Measurements from ENCODE around the gene MYO10. TPM values are rescaled to one million over a fixed set of nuclear protein-coding genes. Genes with fewer than 3 reads are reported as not detected.
"Not testable (repeated sequence)": the region's sequence is repeated elsewhere in the genome, so short reads cannot be mapped to it uniquely, and the experiment has no call there.

The MYO10 gene
- total and polyA plus RNA-seq, 4 experiments from 2014 or later: 0.05 to 0.17 TPM; not detected in 2

DNA sequence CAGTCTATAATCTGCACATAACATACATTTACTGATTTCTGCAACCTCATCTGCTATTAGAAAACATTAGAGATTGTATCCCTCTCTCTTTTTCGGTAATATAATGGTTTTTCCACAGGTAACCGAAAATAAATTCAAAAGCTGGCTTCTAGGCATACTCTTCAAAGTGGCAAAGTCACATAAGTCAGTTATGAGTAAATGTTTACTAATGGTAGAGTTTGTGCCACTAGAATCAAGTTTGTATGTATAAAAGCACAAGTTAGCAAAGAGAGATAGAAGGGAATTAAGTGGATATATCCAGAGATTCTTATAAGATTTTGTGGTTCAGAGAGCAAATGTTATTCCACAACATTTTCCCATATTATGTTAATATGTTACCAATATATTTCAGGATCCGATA is 86.9 kb downstream of the MYO10 start:
- ChIA-PET CTCF (ENCODE audit: partially characterized antibody) (no interaction called here), POLR2A (ENCODE audit: partially characterized antibody) (no interaction called here)
- no peak overlapping the region for H3K4me3 Mint-ChIP-seq
- Histone ChIP-seq H3K9me3 (ENCODE audit: control insufficient read depth in 1 of 2, low read length in 2 of 2) (no peaks in the 10 kb centered on the region), H3K4me1 (ENCODE audit: insufficient read depth, low read length) (no peaks in the 10 kb centered on the region), H3K4me3 (ENCODE audit: low read length in 2 of 2) (no peak overlapping the region), H3K36me3 (ENCODE audit: insufficient read depth, low read length) (no peaks in the 10 kb centered on the region), H3K27me3 (ENCODE audit: insufficient read depth, low read length) (no peaks in the 10 kb centered on the region), H3K27ac (ENCODE audit: low read depth, low read length) (no peak overlapping the region)
- peaks cover 0 to under 1% (median 0%) of the 10 kb centered on the region in 8 donors for H3K9me3 Mint-ChIP-seq
- no peak overlapping the region for H3K27ac Mint-ChIP-seq
- H3K36me3 Mint-ChIP-seq: no peaks in the 10 kb centered on the region
- peaks cover 0 to 1% of the 10 kb centered on the region in 2 donors for H3K27me3 Mint-ChIP-seq
- DNase-seq: no peak
- intact Hi-C loops (cut with micrococcal nuclease): no loop called here
- no peaks in the 10 kb centered on the region for H3K4me1 Mint-ChIP-seq

DNA sequence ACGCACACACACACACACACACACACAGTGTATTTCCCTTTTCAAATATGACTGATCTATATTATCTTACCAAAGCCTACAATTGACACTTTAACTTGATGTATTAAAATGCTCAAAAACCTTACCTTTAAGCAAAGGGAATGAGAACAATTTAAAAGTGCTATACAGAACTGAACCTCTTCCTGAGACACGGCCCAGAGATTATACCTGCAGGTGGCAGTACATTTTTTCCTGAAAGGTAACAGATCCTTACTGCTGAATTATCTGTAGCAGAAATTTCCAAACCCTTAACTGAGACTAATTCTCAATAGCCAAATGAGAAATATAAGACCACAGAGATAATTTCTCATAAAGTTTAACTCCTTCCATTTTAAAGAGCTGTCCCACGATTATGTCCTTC is 91.1 kb downstream of the MYO10 start:
- Mint-ChIP-seq H3K9me3 (peaks cover 0 to 2% (median 0%) of the 10 kb centered on the region in 8 donors), H3K36me3 (no peaks in the 10 kb centered on the region), H3K4me1 (no peaks in the 10 kb centered on the region), H3K27ac (no peak overlapping the region), H3K4me3 (no peak overlapping the region), H3K27me3 (peaks cover 1 to 8% of the 10 kb centered on the region in 2 donors)
- no peak for DNase-seq
- CTCF ChIA-PET (ENCODE audit: partially characterized antibody): no interaction called here
- Histone ChIP-seq H3K9me3 (ENCODE audit: control insufficient read depth in 1 of 2, low read length in 2 of 2) (no peaks in the 10 kb centered on the region), H3K36me3 (ENCODE audit: insufficient read depth, low read length) (no peaks in the 10 kb centered on the region), H3K4me3 (ENCODE audit: low read length in 2 of 2) (no peak overlapping the region), H3K27ac (ENCODE audit: low read depth, low read length) (no peak overlapping the region), H3K4me1 (ENCODE audit: insufficient read depth, low read length) (no peaks in the 10 kb centered on the region), H3K27me3 (ENCODE audit: insufficient read depth, low read length) (no peaks in the 10 kb centered on the region)
- POLR2A ChIA-PET (ENCODE audit: partially characterized antibody): no interaction called here
- intact Hi-C loops (cut with micrococcal nuclease): no loop called here

DNA sequence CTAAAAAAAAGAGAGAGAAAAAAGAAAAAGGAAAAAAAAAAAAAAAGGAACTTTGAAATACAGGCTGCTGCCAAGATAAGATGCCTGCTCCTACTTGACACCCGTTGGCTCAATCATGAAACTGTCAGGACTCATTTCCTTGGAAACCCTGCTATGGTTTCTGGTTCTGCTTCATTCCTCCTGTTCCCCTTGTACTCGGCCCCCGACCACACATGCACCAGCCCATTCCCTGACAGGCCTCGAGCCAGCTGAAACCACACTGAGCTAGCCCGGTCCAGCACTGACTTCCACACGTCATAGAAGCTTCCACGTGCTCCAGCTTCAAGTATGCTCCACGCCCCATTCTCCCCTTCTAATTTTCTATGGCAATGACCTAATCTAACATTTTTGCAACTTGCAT is 93.2 kb downstream of the MYO10 start:
- POLR2A ChIA-PET (ENCODE audit: partially characterized antibody): no interaction called here
- peaks cover 0 to 4% (median 0%) of the 10 kb centered on the region in 8 donors for H3K9me3 Mint-ChIP-seq

DNA sequence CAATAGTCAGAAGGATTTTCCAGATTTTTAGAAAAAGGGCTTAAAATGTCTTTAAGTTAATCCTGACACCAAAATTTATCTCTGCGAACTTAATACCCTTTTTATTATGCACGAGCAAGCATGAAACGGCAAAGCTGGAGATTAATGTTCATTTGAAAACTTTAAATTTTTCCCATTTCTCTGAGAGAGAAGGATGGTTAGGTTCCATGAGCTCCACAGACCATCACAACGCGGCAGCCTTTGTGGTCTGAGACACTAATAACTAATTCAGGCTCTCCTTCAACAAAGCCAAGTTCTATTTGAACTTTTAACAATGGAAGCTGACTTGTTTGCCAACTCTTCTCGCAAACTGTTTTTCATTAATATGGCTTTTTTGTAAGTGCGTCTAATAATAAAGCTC is 94.7 kb downstream of the MYO10 start:
- Mint-ChIP-seq H3K4me3 (no peak overlapping the region), H3K36me3 (no peaks in the 10 kb centered on the region), H3K27ac (no peak overlapping the region), H3K27me3 (peaks cover 1 to 8% of the 10 kb centered on the region in 2 donors), H3K4me1 (no peaks in the 10 kb centered on the region), H3K9me3 (peaks cover 0 to 4% (median 0%) of the 10 kb centered on the region in 8 donors)
- intact Hi-C loops (cut with micrococcal nuclease): no loop called here
- CTCF ChIA-PET (ENCODE audit: partially characterized antibody): no interaction called here
- H3K4me1 ChIP-seq (ENCODE audit: insufficient read depth, low read length): no peaks in the 10 kb centered on the region
- H3K27me3 ChIP-seq (ENCODE audit: insufficient read depth, low read length): no peaks in the 10 kb centered on the region
- no peak for DNase-seq
- H3K27ac ChIP-seq (ENCODE audit: low read depth, low read length): no peak overlapping the region
- POLR2A ChIA-PET (ENCODE audit: partially characterized antibody): no interaction called here
- H3K9me3 ChIP-seq (ENCODE audit: control insufficient read depth in 1 of 2, low read length in 2 of 2): no peaks in the 10 kb centered on the region
- no peak overlapping the region for H3K4me3 ChIP-seq (ENCODE audit: low read length in 2 of 2)
- H3K36me3 ChIP-seq (ENCODE audit: insufficient read depth, low read length): no peaks in the 10 kb centered on the region

More for the DNA sequence above, 93.2 kb downstream of the MYO10 start:
- DNase-seq: no peak
- Histone ChIP-seq H3K36me3 (ENCODE audit: insufficient read depth, low read length) (no peaks in the 10 kb centered on the region), H3K4me1 (ENCODE audit: insufficient read depth, low read length) (no peaks in the 10 kb centered on the region), H3K4me3 (ENCODE audit: low read length in 2 of 2) (no peak overlapping the region), H3K9me3 (ENCODE audit: control insufficient read depth in 1 of 2, low read length in 2 of 2) (no peaks in the 10 kb centered on the region), H3K27ac (ENCODE audit: low read depth, low read length) (no peak overlapping the region), H3K27me3 (ENCODE audit: insufficient read depth, low read length) (no peaks in the 10 kb centered on the region)
- CTCF ChIA-PET (ENCODE audit: partially characterized antibody): interaction anchor here (0.8 kb wide), 1 partner anchor 22 kb away, joined by 3 read pairs; no protein-coding TSS in a partner anchor
- H3K27me3 Mint-ChIP-seq: peaks cover 1 to 8% of the 10 kb centered on the region in 2 donors
- H3K36me3 Mint-ChIP-seq: no peaks in the 10 kb centered on the region
- H3K27ac Mint-ChIP-seq: no peak overlapping the region
- H3K4me1 Mint-ChIP-seq: no peaks in the 10 kb centered on the region
- H3K4me3 Mint-ChIP-seq: no peak overlapping the region
- intact Hi-C loops (cut with micrococcal nuclease): no loop called here

DNA sequence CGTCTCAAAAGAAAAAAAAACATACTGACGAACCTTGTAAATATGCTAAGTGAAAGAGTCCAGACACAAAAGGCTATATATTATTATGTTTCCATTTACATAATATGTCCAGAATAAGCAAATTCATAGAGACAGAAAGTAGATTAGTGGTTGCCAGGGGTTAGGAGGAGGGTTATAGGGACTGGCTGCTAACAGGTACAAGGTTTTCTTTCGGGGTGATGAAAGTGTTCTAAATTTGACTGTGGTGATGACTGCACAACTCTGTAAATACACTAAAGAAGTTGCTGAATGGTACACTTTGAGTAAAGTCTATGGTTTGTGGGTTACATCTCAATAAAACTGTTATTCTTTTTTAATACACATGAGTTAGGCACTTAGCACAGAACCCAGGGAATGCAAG is 98.8 kb downstream of the MYO10 start:
- ChIA-PET POLR2A (ENCODE audit: partially characterized antibody) (no interaction called here), CTCF (ENCODE audit: partially characterized antibody) (no interaction called here)
- Mint-ChIP-seq H3K27ac (no peak overlapping the region), H3K27me3 (peaks cover 2 to 5% of the 10 kb centered on the region in 2 donors), H3K9me3 (peaks cover 0 to 2% (median 0%) of the 10 kb centered on the region in 8 donors), H3K36me3 (no peaks in the 10 kb centered on the region), H3K4me1 (no peaks in the 10 kb centered on the region), H3K4me3 (no peak overlapping the region)
- Histone ChIP-seq H3K4me1 (ENCODE audit: insufficient read depth, low read length) (no peaks in the 10 kb centered on the region), H3K9me3 (ENCODE audit: control insufficient read depth in 1 of 2, low read length in 2 of 2) (no peaks in the 10 kb centered on the region), H3K27ac (ENCODE audit: low read depth, low read length) (no peak overlapping the region), H3K27me3 (ENCODE audit: insufficient read depth, low read length) (no peaks in the 10 kb centered on the region), H3K4me3 (ENCODE audit: low read length in 2 of 2) (no peak overlapping the region), H3K36me3 (ENCODE audit: insufficient read depth, low read length) (no peaks in the 10 kb centered on the region)
- intact Hi-C loops (cut with micrococcal nuclease): no loop called here
- no peak for DNase-seq

DNA sequence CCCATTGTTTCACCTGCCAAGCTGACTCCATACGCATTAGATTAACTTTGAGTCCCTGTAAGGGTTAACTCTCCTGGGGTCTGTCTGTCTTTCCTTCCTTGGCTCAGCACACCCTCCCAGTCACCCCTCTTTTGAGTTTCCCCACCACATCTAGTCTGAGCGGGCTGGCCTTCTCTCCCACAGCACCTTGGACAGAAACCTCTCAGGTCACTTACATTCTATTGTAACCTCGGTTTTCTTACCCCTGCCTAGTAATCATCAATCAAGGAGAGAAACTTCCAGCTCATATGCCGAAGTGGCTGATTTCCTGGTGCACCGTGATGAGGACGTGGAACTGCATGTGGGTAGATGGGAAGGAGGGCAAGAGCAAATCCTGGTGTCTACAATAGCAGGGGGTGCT is 102.1 kb downstream of the MYO10 start:
- Histone ChIP-seq H3K27me3 (ENCODE audit: insufficient read depth, low read length) (no peaks in the 10 kb centered on the region), H3K9me3 (ENCODE audit: control insufficient read depth in 1 of 2, low read length in 2 of 2) (no peaks in the 10 kb centered on the region), H3K4me1 (ENCODE audit: insufficient read depth, low read length) (no peaks in the 10 kb centered on the region), H3K4me3 (ENCODE audit: low read length in 2 of 2) (no peak overlapping the region), H3K36me3 (ENCODE audit: insufficient read depth, low read length) (no peaks in the 10 kb centered on the region), H3K27ac (ENCODE audit: low read depth, low read length) (no peak overlapping the region)
- intact Hi-C loops (cut with micrococcal nuclease): no loop called here
- DNase-seq: no peak
- H3K36me3 Mint-ChIP-seq: no peaks in the 10 kb centered on the region
- POLR2A ChIA-PET (ENCODE audit: partially characterized antibody): no interaction called here
- peaks cover 0 to 6% of the 10 kb centered on the region in 2 donors for H3K27me3 Mint-ChIP-seq
- H3K4me1 Mint-ChIP-seq: no peaks in the 10 kb centered on the region
- no peak overlapping the region for H3K4me3 Mint-ChIP-seq
- CTCF ChIA-PET (ENCODE audit: partially characterized antibody): no interaction called here
- no peak overlapping the region for H3K27ac Mint-ChIP-seq
- peaks cover 0 to 4% (median 0%) of the 10 kb centered on the region in 8 donors for H3K9me3 Mint-ChIP-seq

DNA sequence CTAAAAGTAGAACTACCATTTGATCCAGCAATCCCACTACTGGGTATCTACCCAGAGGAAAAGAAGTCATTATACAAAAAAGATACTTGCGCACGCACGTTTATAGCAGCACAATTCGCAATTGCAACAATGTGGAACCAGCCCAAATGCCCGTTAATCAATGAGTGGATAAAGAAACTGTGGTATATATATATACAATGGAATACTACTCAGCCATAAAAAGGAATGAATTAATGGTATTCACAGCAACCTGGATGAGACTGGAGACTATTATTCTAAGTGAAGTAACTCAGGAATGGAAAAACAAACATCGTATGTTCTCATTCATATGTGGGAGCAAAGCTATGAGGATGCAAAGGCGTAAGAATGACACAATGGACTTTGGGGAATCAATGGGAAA is 104.8 kb downstream of the MYO10 start:
- H3K9me3 Mint-ChIP-seq; H3K4me1 ChIP-seq (ENCODE audit: insufficient read depth, low read length); H3K27me3 Mint-ChIP-seq; intact Hi-C loops (cut with micrococcal nuclease); H3K27ac ChIP-seq (ENCODE audit: low read depth, low read length); DNase-seq; H3K4me1 Mint-ChIP-seq; H3K4me3 Mint-ChIP-seq; H3K9me3 ChIP-seq (ENCODE audit: control insufficient read depth in 1 of 2, low read length in 2 of 2); H3K27me3 ChIP-seq (ENCODE audit: insufficient read depth, low read length); CTCF ChIA-PET (ENCODE audit: partially characterized antibody); H3K27ac Mint-ChIP-seq; H3K4me3 ChIP-seq (ENCODE audit: low read length in 2 of 2); H3K36me3 ChIP-seq (ENCODE audit: insufficient read depth, low read length); H3K36me3 Mint-ChIP-seq; POLR2A ChIA-PET (ENCODE audit: partially characterized antibody): not testable (repeated sequence)

DNA sequence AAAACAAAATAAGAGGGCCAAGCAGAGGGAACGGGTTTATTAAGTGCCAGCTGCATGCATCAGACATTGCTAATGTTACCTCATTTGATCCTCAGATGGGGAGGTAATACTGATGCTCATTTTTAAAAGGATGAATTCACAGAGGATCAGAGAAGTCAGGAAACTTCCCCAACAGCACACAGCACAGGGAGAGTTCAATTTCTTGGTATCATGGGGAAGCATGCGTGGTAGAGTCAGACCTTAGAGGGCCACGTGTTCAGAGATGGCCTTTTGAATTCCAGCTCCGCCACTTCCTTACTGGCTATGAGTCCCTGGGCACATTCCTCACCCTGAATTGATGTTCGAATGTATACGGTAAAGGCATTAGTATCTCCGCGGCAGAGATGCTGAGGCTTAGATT is 108.3 kb downstream of the MYO10 start:
- Mint-ChIP-seq H3K9me3 (peaks cover 0 to 6% (median 0%) of the 10 kb centered on the region in 8 donors), H3K4me1 (no peaks in the 10 kb centered on the region), H3K4me3 (no peak overlapping the region), H3K36me3 (no peaks in the 10 kb centered on the region), H3K27ac (no peak overlapping the region), H3K27me3 (peaks cover 0 to 7% of the 10 kb centered on the region in 2 donors)
- intact Hi-C loops (cut with micrococcal nuclease): no loop called here
- ChIA-PET POLR2A (ENCODE audit: partially characterized antibody) (no interaction called here), CTCF (ENCODE audit: partially characterized antibody) (no interaction called here)
- H3K4me3 ChIP-seq (ENCODE audit: low read length in 2 of 2): no peak overlapping the region
- H3K36me3 ChIP-seq (ENCODE audit: insufficient read depth, low read length): no peaks in the 10 kb centered on the region
- no peaks in the 10 kb centered on the region for H3K9me3 ChIP-seq (ENCODE audit: control insufficient read depth in 1 of 2, low read length in 2 of 2)
- no peaks in the 10 kb centered on the region for H3K4me1 ChIP-seq (ENCODE audit: insufficient read depth, low read length)
- DNase-seq: no peak
- H3K27ac ChIP-seq (ENCODE audit: low read depth, low read length): no peak overlapping the region
- H3K27me3 ChIP-seq (ENCODE audit: insufficient read depth, low read length): no peaks in the 10 kb centered on the region

Data from CD4-positive, alpha-beta memory T cell (primary cell).